Gastrocnemius medialis (tissue), 4 donors: ENCODE results near the gene BMPER.

Source experiments
- POLR2A ChIP-seq, 2 donors: fragments of 450-650 bp; IDR thresholded peaks; one replicate each; pipeline ENCODE4 v1.6.1; 2017; ENCODE audit warnings: antibody characterized with exemption in 2 of 2, mild to moderate bottlenecking in 2 of 2, moderate library complexity in 2 of 2
- TF ChIP-seq, protein P1 (sequence below), 5 experiments: fragments of 450-650 bp in 3 of 5; fragments of 200-600 bp in 2 of 5; sonication (generic) in 2 of 5; IDR thresholded peaks in 4 of 5; conservative IDR thresholded peaks in 1 of 5; 1 replicate in 4 of 5; 2 replicates in 1 of 5; pipeline ENCODE4 v1.5.1; 2016 to 2019; ENCODE audit warnings: antibody characterized with exemption in 5 of 5, mild to moderate bottlenecking in 3 of 5, moderate library complexity in 3 of 5

DNA sequence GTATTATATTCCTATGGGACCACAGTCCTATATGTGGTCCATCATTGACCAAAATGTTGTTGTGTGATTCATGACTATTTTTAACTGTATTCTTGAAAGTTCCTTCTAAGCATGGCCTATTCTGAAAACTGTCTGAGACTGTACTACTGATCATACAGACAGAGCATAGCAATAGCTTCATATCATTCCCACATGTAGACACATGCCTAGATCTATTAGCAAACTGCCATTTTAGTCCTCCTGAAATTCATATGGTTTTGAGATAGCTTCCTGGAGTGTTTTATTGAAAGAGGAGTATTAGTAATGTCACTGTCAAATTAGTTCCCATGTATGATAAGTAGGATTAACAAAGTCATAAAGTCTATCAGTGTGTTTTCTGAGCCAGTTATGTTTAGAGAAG lies 157.5 kb downstream of the BMPER start:
- TF ChIP-seq, protein P1, sequence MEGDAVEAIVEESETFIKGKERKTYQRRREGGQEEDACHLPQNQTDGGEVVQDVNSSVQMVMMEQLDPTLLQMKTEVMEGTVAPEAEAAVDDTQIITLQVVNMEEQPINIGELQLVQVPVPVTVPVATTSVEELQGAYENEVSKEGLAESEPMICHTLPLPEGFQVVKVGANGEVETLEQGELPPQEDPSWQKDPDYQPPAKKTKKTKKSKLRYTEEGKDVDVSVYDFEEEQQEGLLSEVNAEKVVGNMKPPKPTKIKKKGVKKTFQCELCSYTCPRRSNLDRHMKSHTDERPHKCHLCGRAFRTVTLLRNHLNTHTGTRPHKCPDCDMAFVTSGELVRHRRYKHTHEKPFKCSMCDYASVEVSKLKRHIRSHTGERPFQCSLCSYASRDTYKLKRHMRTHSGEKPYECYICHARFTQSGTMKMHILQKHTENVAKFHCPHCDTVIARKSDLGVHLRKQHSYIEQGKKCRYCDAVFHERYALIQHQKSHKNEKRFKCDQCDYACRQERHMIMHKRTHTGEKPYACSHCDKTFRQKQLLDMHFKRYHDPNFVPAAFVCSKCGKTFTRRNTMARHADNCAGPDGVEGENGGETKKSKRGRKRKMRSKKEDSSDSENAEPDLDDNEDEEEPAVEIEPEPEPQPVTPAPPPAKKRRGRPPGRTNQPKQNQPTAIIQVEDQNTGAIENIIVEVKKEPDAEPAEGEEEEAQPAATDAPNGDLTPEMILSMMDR (IDR thresholded peaks at IDR 0.05 in 4 of 5, conservative IDR thresholded peaks at IDR 0.05 in 1 of 5): no peak
- TF ChIP-seq POLR2A (IDR thresholded peaks at IDR 0.05): no peak
